Calu3 (cell line): ENCODE measurements around the gene PCYT2. TPM values are rescaled to one million over a fixed set of nuclear protein-coding genes. Genes with fewer than 3 reads are reported as not detected.

ENCODE experiments used
- BruUV-seq: library from RNA; stranded (reverse); fragments of 400-500 nt; replicated peaks from 2 replicates; lab custom pipeline; 2021; lab: Mats Ljungman, UMichigan
- CTCF ChIA-PET: fragments of 300-600 bp; sonication (Branson Sonifier 250); formaldehyde crosslinking; loops from one replicate; lab custom pipeline; 2022; ENCODE audit warnings: antibody characterized with exemption; lab: Charles Lee
- DNase-seq: peaks from one replicate; pipeline ENCODE4 v3.0.0; 2022
- H3K27ac Mint-ChIP-seq: one replicate; pipeline ENCODE4 v1.8.0; 2022; ENCODE audit warnings: mixed read lengths; ENCODE audit not compliant: unreplicated experiment
- H3K27me3 Mint-ChIP-seq: one replicate; pipeline ENCODE4 v1.8.0; 2022; ENCODE audit warnings: mixed read lengths; ENCODE audit not compliant: unreplicated experiment
- H3K36me3 Mint-ChIP-seq: one replicate; pipeline ENCODE4 v1.8.0; 2022; ENCODE audit warnings: mild to moderate bottlenecking, moderate library complexity, mixed read lengths; ENCODE audit not compliant: insufficient read depth, unreplicated experiment
- H3K4me1 Mint-ChIP-seq: one replicate; pipeline ENCODE4 v1.8.0; 2022; ENCODE audit warnings: mild to moderate bottlenecking, low read depth, mixed read lengths; ENCODE audit not compliant: unreplicated experiment
- H3K4me3 Mint-ChIP-seq: one replicate; pipeline ENCODE4 v1.8.0; 2022; ENCODE audit warnings: mild to moderate bottlenecking, low read depth, moderate library complexity, mixed read lengths; ENCODE audit not compliant: unreplicated experiment
- H3K9me3 Mint-ChIP-seq: one replicate; pipeline ENCODE4 v1.8.0; 2022; ENCODE audit warnings: low read depth, mixed read lengths; ENCODE audit not compliant: unreplicated experiment
- CTCF ChIP-seq: fragments of 200-600 bp; IDR thresholded peaks from one replicate; pipeline ENCODE4 v1.8.0; 2022; ENCODE audit warnings: antibody characterized with exemption; ENCODE audit not compliant: unreplicated experiment
- intact Hi-C: fragments of 100-400 bp; cut with micrococcal nuclease; formaldehyde crosslinking; loops from one replicate; pipeline ENCODE4 v1.10.0; 2022; ENCODE audit not compliant: unreplicated experiment
- total RNA-seq: library from RNA; stranded (reverse); gene quantifications from 2 replicates; pipeline ENCODE4 v1.2.3, GENCODE V29; 2022

Gene PCYT2
- total RNA-seq, 1 experiment from 2014 or later: 58.4 TPM

- intact Hi-C loops: no loop called here
- Mint-ChIP-seq H3K4me3 (peak overlapping the region; percentile 90), H3K4me1 (peaks cover 26% of the 10 kb centered on the region), H3K27me3 (no peaks in the 10 kb centered on the region), H3K36me3 (peaks cover 56% of the 10 kb centered on the region), H3K27ac (peak overlapping the region; percentile 88), H3K9me3 (no peaks in the 10 kb centered on the region)
- BruUV-seq: no TSS peak
- TF ChIP-seq CTCF: no peak
- peak; percentile 76 for DNase-seq
- CTCF ChIA-PET: interaction anchor here (0.7 to 1.6 kb wide), 4 partner anchors 9 to 93 kb away, joined by 3 to 4 read pairs (median 4); partner anchors contain the start of gene PYCR1
These were observed 15.4 kb upstream of the PCYT2 start for GRCh38 chr17:81926451-81927151.

- peaks cover 54% of the 10 kb centered on the region for H3K36me3 Mint-ChIP-seq
These were observed 14.8 kb upstream of the PCYT2 start for GRCh38 chr17:81925860-81926450.

GRCh38 chr17:81924557-81925532, 13.6 kb upstream of the PCYT2 start:
- Mint-ChIP-seq H3K27ac (no peak overlapping the region), H3K4me3 (peak overlapping the region; percentile 66), H3K36me3 (peaks cover 62% of the 10 kb centered on the region), H3K27me3 (no peaks in the 10 kb centered on the region), H3K9me3 (no peaks in the 10 kb centered on the region), H3K4me1 (peaks cover 27% of the 10 kb centered on the region)
- intact Hi-C loops: no loop called here
- no TSS peak for BruUV-seq
- CTCF ChIA-PET: no interaction called here
- no peak for DNase-seq
- no peak for TF ChIP-seq CTCF

More at GRCh38 chr17:81925860-81926450, 14.8 kb upstream of the PCYT2 start:
- H3K27ac Mint-ChIP-seq: peak overlapping the region; percentile 88
- CTCF ChIA-PET: interaction anchor here (1.2 to 1.6 kb wide), 3 partner anchors 11 to 94 kb away, joined by 3 to 4 read pairs (median 3); partner anchors contain the start of gene PYCR1
- H3K4me1 Mint-ChIP-seq: peaks cover 26% of the 10 kb centered on the region
- H3K9me3 Mint-ChIP-seq: no peaks in the 10 kb centered on the region
- H3K4me3 Mint-ChIP-seq: peak overlapping the region; percentile 90
- no TSS peak for BruUV-seq
- intact Hi-C loops: no loop called here
- no peak for DNase-seq
- no peaks in the 10 kb centered on the region for H3K27me3 Mint-ChIP-seq
- TF ChIP-seq CTCF: no peak
